ENCODE data around the gene PDZD8. TPM values are rescaled to one million over a fixed set of nuclear protein-coding genes. Genes with fewer than 3 reads are reported as not detected.
"Not testable (repeated sequence)": the region's sequence is repeated elsewhere in the genome, so short reads cannot be mapped to it uniquely, and the experiment has no call there.

Gene PDZD8
- polyA plus RNA-seq, 1 experiment, result 13.6 TPM

- Histone ChIP-seq H3K36me3 (ENCODE audit: control insufficient read depth, insufficient read depth, low read length) (no peaks in the 10 kb centered on the region; the same call in 1 of the 2 replicates), H3K4me3 (ENCODE audit: low read depth, low read length) (no peak overlapping the region), H3K27me3 (ENCODE audit: control insufficient read depth, insufficient read depth, low read length) (no peaks in the 10 kb centered on the region)
- POLR2A ChIA-PET, result no interaction called here
- CTCF ChIA-PET, result interaction anchor here (1.4 kb wide), 1 partner anchor 13 kb away, joined by 3 read pairs; no protein-coding TSS in a partner anchor
- DNase-seq (ENCODE audit: low read depth), result no peak
- no peak for TF ChIP-seq CTCF (IDR thresholded peaks at IDR 0.05; ENCODE audit: insufficient read depth, low read depth, low read length)
Observed at GRCh38 chr10:117300671-117301070, 74.6 kb downstream of the PDZD8 start.

GRCh38 chr10:117299435-117299834 lies 75.8 kb downstream of the PDZD8 start:
- Histone ChIP-seq H3K36me3 (ENCODE audit: control insufficient read depth, insufficient read depth, low read length) (no peaks in the 10 kb centered on the region; the same call in 1 of the 2 replicates), H3K4me3 (ENCODE audit: low read depth, low read length) (no peak overlapping the region), H3K27me3 (ENCODE audit: control insufficient read depth, insufficient read depth, low read length) (no peaks in the 10 kb centered on the region)
- CTCF ChIA-PET, result interaction anchor here (1.4 kb wide), 1 partner anchor 12 kb away, joined by 3 read pairs; no protein-coding TSS in a partner anchor
- no peak for TF ChIP-seq CTCF (IDR thresholded peaks at IDR 0.05; ENCODE audit: insufficient read depth, low read depth, low read length)
- DNase-seq (ENCODE audit: low read depth), result no peak
- POLR2A ChIA-PET, result no interaction called here

- TF ChIP-seq CTCF (IDR thresholded peaks at IDR 0.05; ENCODE audit: insufficient read depth, low read depth, low read length), result no peak
- CTCF ChIA-PET, result no interaction called here
- Histone ChIP-seq H3K4me3 (ENCODE audit: low read depth, low read length) (no peak overlapping the region), H3K27me3 (ENCODE audit: control insufficient read depth, insufficient read depth, low read length) (no peaks in the 10 kb centered on the region), H3K36me3 (ENCODE audit: control insufficient read depth, insufficient read depth, low read length) (no peaks in the 10 kb centered on the region)
- POLR2A ChIA-PET, result no interaction called here
- DNase-seq (ENCODE audit: low read depth), result no peak
Observed at GRCh38 chr10:117298219-117298618, 77.0 kb downstream of the PDZD8 start.

- Histone ChIP-seq H3K36me3 (ENCODE audit: control insufficient read depth, insufficient read depth, low read length) (no peaks in the 10 kb centered on the region), H3K4me3 (ENCODE audit: low read depth, low read length) (no peak overlapping the region), H3K27me3 (ENCODE audit: control insufficient read depth, insufficient read depth, low read length) (no peaks in the 10 kb centered on the region)
- POLR2A ChIA-PET, result no interaction called here
- CTCF ChIA-PET, result interaction anchor here (1.0 to 1.1 kb wide), 3 partner anchors 13 to 14 kb away, joined by 3 to 4 read pairs (median 3); no protein-coding TSS in a partner anchor
- DNase-seq (ENCODE audit: low read depth), result no peak
- TF ChIP-seq CTCF (IDR thresholded peaks at IDR 0.05; ENCODE audit: insufficient read depth, low read depth, low read length), result no peak
Observed at GRCh38 chr10:117294735-117295134, 80.5 kb downstream of the PDZD8 start.

GRCh38 chr10:117294039-117294645 lies 81.1 kb downstream of the PDZD8 start:
- TF ChIP-seq CTCF (IDR thresholded peaks at IDR 0.05; ENCODE audit: insufficient read depth, low read depth, low read length), result no peak
- ChIA-PET POLR2A (no interaction called here), CTCF (interaction anchor here (1.1 kb wide), 1 partner anchor 15 kb away, joined by 3 read pairs; no protein-coding TSS in a partner anchor)
- no peak for DNase-seq (ENCODE audit: low read depth)
- Histone ChIP-seq H3K36me3 (ENCODE audit: control insufficient read depth, insufficient read depth, low read length) (no peaks in the 10 kb centered on the region), H3K27me3 (ENCODE audit: control insufficient read depth, insufficient read depth, low read length) (no peaks in the 10 kb centered on the region), H3K4me3 (ENCODE audit: low read depth, low read length) (no peak overlapping the region)

- POLR2A ChIA-PET; H3K27me3 ChIP-seq (ENCODE audit: control insufficient read depth, insufficient read depth, low read length); H3K4me3 ChIP-seq (ENCODE audit: low read depth, low read length); DNase-seq (ENCODE audit: low read depth); H3K36me3 ChIP-seq (ENCODE audit: control insufficient read depth, insufficient read depth, low read length); CTCF ChIA-PET: not testable (repeated sequence)
Observed at GRCh38 chr10:117290872-117291271, 84.4 kb downstream of the PDZD8 start.
